ENCODE measurements around the gene MGAT5B.
A peak's percentile ranks its signal among the peaks of the same experiment; 100 is the strongest.
"Not testable (repeated sequence)": the region's sequence is repeated elsewhere in the genome, so short reads cannot be mapped to it uniquely, and the experiment has no call there.

The MGAT5B gene

GRCh38 chr17:76847031-76847430 lies 21.2 kb upstream of the MGAT5B start:
- no peak for DNase-seq

DNA sequence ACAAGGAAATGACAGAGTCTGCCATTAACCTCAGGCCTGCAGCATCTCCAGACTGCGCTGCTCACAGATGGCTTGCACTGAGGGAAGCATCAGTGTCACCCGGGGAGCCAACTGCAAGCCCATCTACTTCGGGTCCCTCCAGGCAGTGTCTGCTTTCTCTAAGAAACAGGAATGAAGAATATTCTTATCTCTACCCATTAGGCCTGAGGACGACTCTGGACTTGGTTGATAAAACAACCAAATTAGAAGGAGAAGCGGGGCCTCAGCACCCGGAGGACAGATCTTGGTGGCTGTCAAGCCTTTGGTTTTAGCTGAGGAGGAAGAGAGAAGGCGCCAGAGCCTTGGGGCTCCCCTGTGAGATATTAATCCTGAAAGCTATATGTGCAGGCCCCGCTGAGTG lies 19.5 kb upstream of the MGAT5B start:
- DNase-seq, result no peak

DNA sequence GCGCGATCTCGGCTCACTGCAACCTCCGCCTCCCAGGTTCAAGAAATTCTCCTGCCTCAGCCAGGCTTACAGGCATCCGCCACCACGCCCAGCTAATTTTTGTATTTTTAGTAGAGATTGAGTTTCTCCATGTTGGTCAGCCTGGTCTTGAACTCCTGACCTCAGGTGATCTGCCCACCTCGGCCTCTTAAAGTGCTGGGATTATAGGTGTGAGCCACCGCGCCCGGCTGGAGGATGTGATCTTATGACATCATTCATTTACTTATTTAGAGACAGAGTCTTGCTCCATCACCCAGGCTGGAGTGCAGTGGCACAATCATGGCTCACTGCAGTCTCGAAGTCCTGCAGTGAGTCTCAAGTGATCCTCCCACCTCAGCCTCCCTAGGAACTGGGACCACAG lies 19.0 kb upstream of the MGAT5B start:
- not testable (repeated sequence) for DNase-seq

GRCh38 chr17:76852843-76853242 lies 15.4 kb upstream of the MGAT5B start:
- DNase-seq, result no peak

- DNase-seq, result no peak
These were observed 13.1 kb upstream of the MGAT5B start for GRCh38 chr17:76855105-76855504.

GRCh38 chr17:76862079-76862478 lies 6.1 kb upstream of the MGAT5B start:
- DNase-seq, result no peak

DNA sequence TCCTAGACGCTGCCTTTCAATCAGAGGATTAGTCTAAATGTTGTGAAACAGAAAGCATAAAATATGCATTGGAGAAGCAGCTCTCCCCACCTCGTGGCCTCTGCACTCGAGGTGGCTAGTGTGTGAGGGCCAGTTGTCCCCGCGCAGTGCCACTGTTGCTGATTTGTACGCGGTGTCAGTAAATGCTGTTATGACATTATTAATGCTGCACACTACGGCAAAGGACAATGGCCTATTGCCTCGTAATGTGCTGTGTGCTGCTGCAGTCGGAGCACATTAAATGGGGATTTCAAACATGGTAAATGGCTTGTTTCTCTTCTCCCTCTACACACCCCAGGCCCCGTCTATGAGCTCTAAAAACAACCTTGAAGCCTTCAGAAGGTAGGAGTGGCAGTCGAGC lies 5.7 kb upstream of the MGAT5B start:
- no peak for DNase-seq

- DNase-seq, result no peak
These were observed 4.2 kb upstream of the MGAT5B start for GRCh38 chr17:76864024-76864423.

GRCh38 chr17:76865174-76865573 lies 3.0 kb upstream of the MGAT5B start:
- DNase-seq, result no peak

- DNase-seq, result no peak
These were observed 2.0 kb upstream of the MGAT5B start for GRCh38 chr17:76866203-76866602.

DNA sequence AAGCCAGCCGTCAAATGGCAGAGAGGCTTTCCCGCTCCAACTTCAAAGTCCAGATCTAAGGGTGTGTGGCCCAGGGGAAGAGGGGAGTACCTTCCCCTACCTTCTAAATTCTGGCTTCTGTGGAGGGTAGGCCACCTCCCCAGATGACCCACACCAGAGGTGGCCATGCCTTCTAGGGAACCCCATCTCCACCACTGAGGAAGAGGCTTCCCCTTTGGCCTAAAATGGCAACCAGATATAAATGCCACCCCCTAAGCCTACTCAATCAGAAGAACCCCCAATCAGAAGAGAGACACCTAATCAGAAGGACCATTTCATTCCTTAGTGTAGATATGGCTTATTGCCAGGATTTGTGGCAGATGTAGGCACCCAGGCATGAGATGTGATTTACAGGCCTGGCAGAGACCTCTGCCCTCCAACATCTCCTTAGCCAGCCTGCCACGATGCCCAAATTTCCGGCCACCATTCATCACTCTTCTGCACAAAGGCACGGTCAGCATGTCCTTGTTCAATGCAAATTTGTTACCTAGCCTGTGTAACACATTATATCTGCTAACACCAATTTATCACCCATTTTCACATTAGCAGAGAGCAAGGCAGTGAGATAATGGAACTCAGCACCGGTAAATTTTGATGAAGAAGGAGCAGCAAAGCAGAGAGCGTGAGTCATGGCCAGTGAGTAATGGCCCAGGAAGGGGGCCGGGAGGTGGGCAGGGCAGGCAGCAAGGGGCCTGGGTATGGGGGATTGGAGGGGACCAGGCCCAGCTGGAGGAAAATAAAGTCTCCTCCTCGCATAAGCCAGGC lies 1.2 kb upstream of the MGAT5B start:
- DNase-seq, result peak; percentile 64

DNA sequence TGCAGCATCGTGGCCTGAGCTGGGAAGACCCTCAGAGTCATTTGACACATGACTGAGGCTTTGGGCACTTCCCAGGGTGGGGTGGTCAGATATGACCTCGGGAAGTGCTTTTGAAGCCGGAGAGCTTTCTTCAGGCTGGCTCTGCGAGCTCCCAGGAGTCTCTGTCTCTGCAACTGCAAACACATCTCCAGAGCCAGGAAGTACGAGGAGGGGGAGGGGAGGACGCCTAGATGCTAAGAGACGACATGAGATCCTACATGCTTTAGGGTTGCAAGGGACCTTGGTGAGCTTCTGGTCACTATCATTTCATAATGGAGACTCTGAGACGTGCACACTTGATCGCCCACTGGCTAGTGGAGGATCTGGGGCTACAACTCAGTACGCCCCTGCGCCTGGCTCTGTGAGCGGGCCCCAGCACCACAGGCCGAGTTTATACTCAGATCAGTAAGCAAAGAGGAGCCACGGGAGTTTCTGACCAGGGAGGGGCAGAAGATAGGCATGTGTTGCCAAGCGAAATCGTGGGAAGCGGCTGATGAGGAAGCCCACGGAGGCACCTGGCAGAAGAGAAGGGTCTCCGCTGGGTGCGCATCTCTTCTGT lies 527 bp upstream of the MGAT5B start:
- peak; percentile 52 for DNase-seq

DNA sequence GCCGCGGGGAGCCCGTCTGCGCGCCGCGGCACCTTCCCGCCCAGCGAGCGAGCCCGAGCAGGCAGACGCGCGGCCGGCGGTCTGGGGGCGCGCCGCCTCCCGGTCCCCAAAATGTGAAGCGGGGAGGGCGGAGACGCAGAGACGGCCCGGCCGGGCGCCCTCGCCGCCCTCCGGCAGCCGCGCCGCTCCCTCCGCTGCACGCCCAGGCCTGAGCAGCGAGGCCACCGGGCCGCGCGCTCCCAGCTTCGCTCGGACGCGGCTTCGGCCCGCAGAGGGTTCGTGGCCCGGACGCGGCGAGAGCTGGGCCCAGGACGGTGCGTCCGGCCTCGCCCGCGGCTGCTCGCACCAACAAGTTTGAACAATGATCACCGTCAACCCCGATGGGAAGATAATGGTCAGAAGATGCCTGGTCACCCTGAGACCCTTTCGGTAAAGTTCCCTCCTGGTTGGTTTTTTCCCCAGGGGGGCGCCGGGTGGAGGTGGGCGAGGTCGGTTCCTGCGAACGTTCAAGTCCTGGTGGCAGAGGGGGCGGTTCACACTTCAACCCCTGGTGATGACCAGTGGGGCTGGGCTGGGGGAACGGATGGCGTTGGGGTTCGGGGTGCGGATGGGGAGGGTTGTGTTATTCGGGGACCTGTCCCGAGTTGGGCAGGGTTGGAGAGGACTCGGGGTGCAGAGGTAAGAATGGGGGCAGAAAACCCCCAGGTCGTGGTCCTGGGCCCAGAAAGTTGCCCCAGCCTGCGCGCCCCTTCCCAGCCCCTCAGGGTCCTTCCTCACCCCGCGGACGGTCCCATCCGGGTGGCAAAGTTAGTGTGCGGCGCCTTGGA lies 678 bp downstream of the MGAT5B start:
- no peak for DNase-seq

GRCh38 chr17:76869496-76870376 lies 1.5 kb downstream of the MGAT5B start:
- no peak for DNase-seq

GRCh38 chr17:76870377-76870714 lies 2.1 kb downstream of the MGAT5B start:
- DNase-seq, result peak; percentile 7

DNA sequence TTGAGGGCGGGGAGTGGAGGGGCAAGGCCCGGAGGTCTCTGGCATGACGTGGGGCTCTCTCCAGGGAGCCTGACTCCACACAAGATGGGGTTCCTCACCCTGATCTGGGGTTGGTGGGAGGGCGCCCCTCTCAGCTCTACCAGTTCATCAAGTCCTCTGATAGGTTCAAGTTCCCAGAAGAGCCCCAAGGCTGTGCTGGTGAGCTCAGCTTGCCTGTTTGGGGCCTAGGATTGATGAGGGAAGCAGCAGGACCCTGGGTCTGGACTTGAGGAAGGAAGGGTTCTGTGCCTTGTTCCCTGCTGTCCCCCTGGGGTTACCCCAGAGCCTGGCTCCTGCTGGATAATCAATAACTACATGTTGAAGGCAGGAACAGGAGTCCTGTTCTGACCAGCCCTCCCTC lies 3.5 kb downstream of the MGAT5B start:
- DNase-seq, result no peak

GRCh38 chr17:76872221-76872873 lies 4.1 kb downstream of the MGAT5B start:
- peak; percentile 98 for DNase-seq

DNA sequence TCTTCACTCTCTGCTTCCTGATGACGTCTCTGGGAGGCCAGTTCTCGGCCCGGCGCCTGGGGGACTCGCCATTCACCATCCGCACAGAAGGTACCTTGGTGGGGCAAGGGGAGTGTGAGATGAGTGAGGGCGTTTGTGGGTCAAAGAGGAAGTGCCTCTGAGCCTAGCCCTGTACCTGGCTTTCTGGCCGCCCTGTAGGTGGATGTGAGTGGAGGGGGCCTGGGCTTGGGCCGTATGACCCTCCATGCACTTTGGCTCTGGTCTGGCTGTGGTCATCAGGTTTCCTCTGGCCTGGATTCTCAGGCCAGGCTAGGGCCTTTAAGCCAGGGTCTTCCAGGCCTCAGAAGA lies 4.6 kb downstream of the MGAT5B start:
- DNase-seq, result no peak

- DNase-seq, result peak; percentile 84
These were observed 5.7 kb downstream of the MGAT5B start for GRCh38 chr17:76873856-76874255.

GRCh38 chr17:76877437-76877836 lies 9.2 kb downstream of the MGAT5B start:
- no peak for DNase-seq

DNA sequence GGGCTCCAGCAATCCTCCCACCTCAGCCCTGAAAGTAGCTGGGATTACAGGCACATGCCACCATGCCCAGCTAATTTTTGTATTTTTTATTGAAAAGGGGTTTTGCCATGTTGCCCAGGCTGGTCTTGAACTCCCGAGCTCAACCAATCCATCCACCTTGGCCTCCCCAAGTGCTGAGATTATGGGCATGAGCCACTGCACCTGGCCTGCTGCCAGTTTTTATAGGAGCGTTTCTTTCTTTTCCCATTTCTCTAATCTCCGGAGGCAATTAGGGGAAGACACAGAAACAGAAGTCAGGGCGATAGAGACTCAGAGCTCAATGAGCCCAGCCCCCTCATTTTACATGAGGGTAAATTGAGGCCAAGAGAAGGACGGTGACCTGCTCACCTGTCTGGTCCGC lies 10.4 kb downstream of the MGAT5B start:
- DNase-seq, result no peak

GRCh38 chr17:76879254-76879653 lies 11.1 kb downstream of the MGAT5B start:
- DNase-seq, result no peak

Data from fibroblast of skin of abdomen (primary cell).